WTC11 (cell line): ENCODE data around the gene MESD. TPM values are rescaled to one million over a fixed set of nuclear protein-coding genes. Genes with fewer than 3 reads are reported as not detected.
A peak's percentile ranks its signal among the peaks of the same experiment; 100 is the strongest.
"Not testable (repeated sequence)": the region's sequence is repeated elsewhere in the genome, so short reads cannot be mapped to it uniquely, and the experiment has no call there.

ENCODE experiments used
- ATAC-seq: fragments of 200-7000 bp; cut with Tn5 transposase; 2 replicates; pipeline ENCODE4 v1.10.0; 2021; ENCODE audit warnings: mild to moderate bottlenecking, moderate library complexity
- CTCF ChIA-PET: fragments of 300-600 bp; sonication (Branson Sonifier 250); formaldehyde crosslinking; loops from one replicate; lab custom pipeline; 2021; ENCODE audit warnings: antibody characterized with exemption; lab: Charles Lee
- POLR2A ChIA-PET: fragments of 350-600 bp; sonication (Branson Sonifier 250); formaldehyde crosslinking; loops from one replicate; lab custom pipeline; 2021; ENCODE audit warnings: antibody characterized with exemption; lab: Charles Lee
- DNase-seq: peaks from one replicate; pipeline ENCODE4 v3.0.0; 2021; ENCODE audit warnings: low spot score
- H3K27ac Mint-ChIP-seq: 2 replicates; pipeline ENCODE4 v1.8.0; 2021; ENCODE audit warnings: mixed read lengths
- H3K27me3 Mint-ChIP-seq: 2 replicates; pipeline ENCODE4 v1.8.0; 2021; ENCODE audit warnings: low read depth, mild to moderate bottlenecking, moderate library complexity, mixed read lengths
- H3K36me3 Mint-ChIP-seq: 2 replicates; pipeline ENCODE4 v1.8.0; 2021; ENCODE audit warnings: mixed read lengths
- H3K4me1 Mint-ChIP-seq: 2 replicates; pipeline ENCODE4 v1.8.0; 2022; ENCODE audit warnings: mixed read lengths
- H3K4me3 Mint-ChIP-seq: 2 replicates; pipeline ENCODE4 v1.8.0; 2021; ENCODE audit warnings: mild to moderate bottlenecking, moderate library complexity, mixed read lengths
- H3K9me3 Mint-ChIP-seq: 2 replicates; pipeline ENCODE4 v1.8.0; 2021; ENCODE audit warnings: mixed read lengths
- FOXJ3 ChIP-seq: sonication (generic); formaldehyde crosslinking; IDR thresholded peaks from 2 replicates; pipeline ENCODE4 v1.9.0; 2021; ENCODE audit warnings: missing genetic modification reagents, mild to moderate bottlenecking, borderline replicate concordance
- GABPB1 ChIP-seq: sonication (generic); formaldehyde crosslinking; IDR thresholded peaks from 2 replicates; pipeline ENCODE4 v1.8.1; 2023; ENCODE audit warnings: mild to moderate bottlenecking, missing genetic modification reagents
- HMGA2 ChIP-seq: fragments of 250-450 bp; sonication (Bioruptor Pico); IDR thresholded peaks from 2 replicates; pipeline ENCODE4 v1.4.0; 2021; ENCODE audit warnings: mild to moderate bottlenecking, moderate library complexity
- IRF2 ChIP-seq: sonication (generic); formaldehyde crosslinking; IDR thresholded peaks from 2 replicates; pipeline ENCODE4 v1.8.0; 2022; ENCODE audit warnings: low read depth, missing genetic modification reagents, borderline replicate concordance
- MXD4 ChIP-seq: fragments of 250-450 bp; sonication (Bioruptor Pico); IDR thresholded peaks from 2 replicates; pipeline ENCODE4 v1.8.0; 2021; ENCODE audit warnings: mild to moderate bottlenecking, moderate library complexity, borderline replicate concordance
- OVOL2 ChIP-seq: fragments of 250-450 bp; sonication (Bioruptor Pico); IDR thresholded peaks from 2 replicates; pipeline ENCODE4 v1.9.0; 2021; ENCODE audit warnings: mild to moderate bottlenecking, borderline replicate concordance
- ZBTB21 ChIP-seq: sonication (generic); formaldehyde crosslinking; IDR thresholded peaks from 2 replicates; pipeline ENCODE4 v1.8.1; 2023; ENCODE audit warnings: mild to moderate bottlenecking, missing genetic modification reagents, borderline replicate concordance
- ZNF671 ChIP-seq: fragments of 250-450 bp; sonication (Bioruptor Pico); IDR thresholded peaks from 2 replicates; pipeline ENCODE4 v1.8.0; 2021; ENCODE audit warnings: mild to moderate bottlenecking
- total RNA-seq: library from RNA; stranded (reverse); gene quantifications from 3 replicates; pipeline ENCODE4 v1.2.3, GENCODE V29; 2021
- TF ChIP-seq, protein P1 (sequence below): sonication (generic); formaldehyde crosslinking; IDR thresholded peaks from 2 replicates; pipeline ENCODE4 v1.8.0; 2022; ENCODE audit warnings: mild to moderate bottlenecking, missing genetic modification reagents
- TF ChIP-seq, protein P2 (sequence below): sonication (generic); formaldehyde crosslinking; IDR thresholded peaks from 2 replicates; pipeline ENCODE4 v1.8.1; 2023; ENCODE audit warnings: mild to moderate bottlenecking, missing genetic modification reagents
- TF ChIP-seq, protein P3 (sequence below): sonication (generic); formaldehyde crosslinking; conservative IDR thresholded peaks from 2 replicates; pipeline ENCODE4 v1.8.1; 2023; ENCODE audit warnings: mild to moderate bottlenecking, low read depth, missing genetic modification reagents, moderate library complexity
- TF ChIP-seq, protein P4 (sequence below): fragments of 250-450 bp; sonication (Bioruptor Pico); IDR thresholded peaks from 2 replicates; pipeline ENCODE4 v2.1.2; 2022; ENCODE audit warnings: mild to moderate bottlenecking, moderate library complexity
- TF ChIP-seq, protein P5 (sequence below): sonication (generic); formaldehyde crosslinking; IDR thresholded peaks from 2 replicates; pipeline ENCODE4 v1.8.0; 2022; ENCODE audit warnings: mild to moderate bottlenecking, missing genetic modification reagents
- TF ChIP-seq, protein P6 (sequence below): fragments of 250-450 bp; sonication (Bioruptor Pico); IDR thresholded peaks from 2 replicates; pipeline ENCODE4 v1.8.0; 2021; ENCODE audit warnings: mild to moderate bottlenecking
- TF ChIP-seq, protein P7 (sequence below): fragments of 200-600 bp; IDR thresholded peaks from 2 replicates; pipeline ENCODE4 v1.8.0; 2022; ENCODE audit warnings: antibody characterized with exemption

Gene MESD
- total RNA-seq, 1 experiment from 2014 or later: 28.3 TPM

DNA sequence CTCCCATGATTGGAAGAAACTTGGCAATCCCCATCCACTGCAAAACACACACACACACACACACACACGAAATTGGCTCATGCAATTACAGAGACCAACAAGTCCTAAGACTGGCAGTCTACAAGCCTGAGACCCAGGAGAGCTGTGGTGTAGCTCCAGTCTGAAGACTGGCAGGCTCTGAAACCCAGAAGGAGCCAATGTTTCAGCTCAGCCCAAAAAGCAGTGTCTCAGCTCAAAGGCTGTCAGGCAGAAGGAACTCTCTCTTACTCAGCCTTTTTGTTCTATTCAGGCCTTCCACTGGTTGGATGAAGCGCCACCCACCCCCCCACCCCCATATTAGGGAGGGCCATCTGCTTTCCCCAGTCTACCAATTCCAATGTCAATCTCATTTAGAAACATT, 32.1 kb downstream of the MESD start:
- ChIA-PET CTCF (interaction anchor here (0.8 to 4.3 kb wide), 4 partner anchors 9 to 181 kb away, joined by 3 to 39 read pairs (median 3); partner anchors contain the start of gene CEMIP), POLR2A (interaction anchor here (1.1 kb wide), 1 partner anchor 10 kb away, joined by 5 read pairs; no protein-coding TSS in a partner anchor)
- no peak for TF ChIP-seq OVOL2 (CRISPR knock-in tag)
- TF ChIP-seq, protein P1, sequence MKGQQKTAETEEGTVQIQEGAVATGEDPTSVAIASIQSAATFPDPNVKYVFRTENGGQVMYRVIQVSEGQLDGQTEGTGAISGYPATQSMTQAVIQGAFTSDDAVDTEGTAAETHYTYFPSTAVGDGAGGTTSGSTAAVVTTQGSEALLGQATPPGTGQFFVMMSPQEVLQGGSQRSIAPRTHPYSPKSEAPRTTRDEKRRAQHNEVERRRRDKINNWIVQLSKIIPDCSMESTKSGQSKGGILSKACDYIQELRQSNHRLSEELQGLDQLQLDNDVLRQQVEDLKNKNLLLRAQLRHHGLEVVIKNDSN (CRISPR knock-in tag): no peak
- TF ChIP-seq HMGA2 (CRISPR knock-in tag): no peak
- no peak for TF ChIP-seq IRF2 (CRISPR knock-in tag)
- no peak for TF ChIP-seq ZNF671 (CRISPR knock-in tag)
- TF ChIP-seq, protein P2, sequence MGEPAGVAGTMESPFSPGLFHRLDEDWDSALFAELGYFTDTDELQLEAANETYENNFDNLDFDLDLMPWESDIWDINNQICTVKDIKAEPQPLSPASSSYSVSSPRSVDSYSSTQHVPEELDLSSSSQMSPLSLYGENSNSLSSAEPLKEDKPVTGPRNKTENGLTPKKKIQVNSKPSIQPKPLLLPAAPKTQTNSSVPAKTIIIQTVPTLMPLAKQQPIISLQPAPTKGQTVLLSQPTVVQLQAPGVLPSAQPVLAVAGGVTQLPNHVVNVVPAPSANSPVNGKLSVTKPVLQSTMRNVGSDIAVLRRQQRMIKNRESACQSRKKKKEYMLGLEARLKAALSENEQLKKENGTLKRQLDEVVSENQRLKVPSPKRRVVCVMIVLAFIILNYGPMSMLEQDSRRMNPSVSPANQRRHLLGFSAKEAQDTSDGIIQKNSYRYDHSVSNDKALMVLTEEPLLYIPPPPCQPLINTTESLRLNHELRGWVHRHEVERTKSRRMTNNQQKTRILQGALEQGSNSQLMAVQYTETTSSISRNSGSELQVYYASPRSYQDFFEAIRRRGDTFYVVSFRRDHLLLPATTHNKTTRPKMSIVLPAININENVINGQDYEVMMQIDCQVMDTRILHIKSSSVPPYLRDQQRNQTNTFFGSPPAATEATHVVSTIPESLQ (CRISPR knock-in tag): no peak
- TF ChIP-seq, protein P3, sequence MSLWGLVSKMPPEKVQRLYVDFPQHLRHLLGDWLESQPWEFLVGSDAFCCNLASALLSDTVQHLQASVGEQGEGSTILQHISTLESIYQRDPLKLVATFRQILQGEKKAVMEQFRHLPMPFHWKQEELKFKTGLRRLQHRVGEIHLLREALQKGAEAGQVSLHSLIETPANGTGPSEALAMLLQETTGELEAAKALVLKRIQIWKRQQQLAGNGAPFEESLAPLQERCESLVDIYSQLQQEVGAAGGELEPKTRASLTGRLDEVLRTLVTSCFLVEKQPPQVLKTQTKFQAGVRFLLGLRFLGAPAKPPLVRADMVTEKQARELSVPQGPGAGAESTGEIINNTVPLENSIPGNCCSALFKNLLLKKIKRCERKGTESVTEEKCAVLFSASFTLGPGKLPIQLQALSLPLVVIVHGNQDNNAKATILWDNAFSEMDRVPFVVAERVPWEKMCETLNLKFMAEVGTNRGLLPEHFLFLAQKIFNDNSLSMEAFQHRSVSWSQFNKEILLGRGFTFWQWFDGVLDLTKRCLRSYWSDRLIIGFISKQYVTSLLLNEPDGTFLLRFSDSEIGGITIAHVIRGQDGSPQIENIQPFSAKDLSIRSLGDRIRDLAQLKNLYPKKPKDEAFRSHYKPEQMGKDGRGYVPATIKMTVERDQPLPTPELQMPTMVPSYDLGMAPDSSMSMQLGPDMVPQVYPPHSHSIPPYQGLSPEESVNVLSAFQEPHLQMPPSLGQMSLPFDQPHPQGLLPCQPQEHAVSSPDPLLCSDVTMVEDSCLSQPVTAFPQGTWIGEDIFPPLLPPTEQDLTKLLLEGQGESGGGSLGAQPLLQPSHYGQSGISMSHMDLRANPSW: no peak
- TF ChIP-seq MXD4: no peak
- TF ChIP-seq, protein P4, sequence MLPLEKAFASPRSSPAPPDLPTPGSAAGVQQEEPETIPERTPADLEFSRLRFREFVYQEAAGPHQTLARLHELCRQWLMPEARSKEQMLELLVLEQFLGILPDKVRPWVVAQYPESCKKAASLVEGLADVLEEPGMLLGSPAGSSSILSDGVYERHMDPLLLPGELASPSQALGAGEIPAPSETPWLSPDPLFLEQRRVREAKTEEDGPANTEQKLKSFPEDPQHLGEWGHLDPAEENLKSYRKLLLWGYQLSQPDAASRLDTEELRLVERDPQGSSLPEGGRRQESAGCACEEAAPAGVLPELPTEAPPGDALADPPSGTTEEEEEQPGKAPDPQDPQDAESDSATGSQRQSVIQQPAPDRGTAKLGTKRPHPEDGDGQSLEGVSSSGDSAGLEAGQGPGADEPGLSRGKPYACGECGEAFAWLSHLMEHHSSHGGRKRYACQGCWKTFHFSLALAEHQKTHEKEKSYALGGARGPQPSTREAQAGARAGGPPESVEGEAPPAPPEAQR (CRISPR knock-in tag): no peak
- Mint-ChIP-seq H3K4me3 (no peak overlapping the region), H3K27me3 (no peaks in the 10 kb centered on the region), H3K27ac (peak overlapping the region; percentile 90; the same call in 1 of the 2 replicates), H3K9me3 (no peaks in the 10 kb centered on the region), H3K36me3 (peaks cover 13% of the 10 kb centered on the region), H3K4me1 (peaks cover 50% of the 10 kb centered on the region)
- no peak for ATAC-seq
- DNase-seq: no peak

DNA sequence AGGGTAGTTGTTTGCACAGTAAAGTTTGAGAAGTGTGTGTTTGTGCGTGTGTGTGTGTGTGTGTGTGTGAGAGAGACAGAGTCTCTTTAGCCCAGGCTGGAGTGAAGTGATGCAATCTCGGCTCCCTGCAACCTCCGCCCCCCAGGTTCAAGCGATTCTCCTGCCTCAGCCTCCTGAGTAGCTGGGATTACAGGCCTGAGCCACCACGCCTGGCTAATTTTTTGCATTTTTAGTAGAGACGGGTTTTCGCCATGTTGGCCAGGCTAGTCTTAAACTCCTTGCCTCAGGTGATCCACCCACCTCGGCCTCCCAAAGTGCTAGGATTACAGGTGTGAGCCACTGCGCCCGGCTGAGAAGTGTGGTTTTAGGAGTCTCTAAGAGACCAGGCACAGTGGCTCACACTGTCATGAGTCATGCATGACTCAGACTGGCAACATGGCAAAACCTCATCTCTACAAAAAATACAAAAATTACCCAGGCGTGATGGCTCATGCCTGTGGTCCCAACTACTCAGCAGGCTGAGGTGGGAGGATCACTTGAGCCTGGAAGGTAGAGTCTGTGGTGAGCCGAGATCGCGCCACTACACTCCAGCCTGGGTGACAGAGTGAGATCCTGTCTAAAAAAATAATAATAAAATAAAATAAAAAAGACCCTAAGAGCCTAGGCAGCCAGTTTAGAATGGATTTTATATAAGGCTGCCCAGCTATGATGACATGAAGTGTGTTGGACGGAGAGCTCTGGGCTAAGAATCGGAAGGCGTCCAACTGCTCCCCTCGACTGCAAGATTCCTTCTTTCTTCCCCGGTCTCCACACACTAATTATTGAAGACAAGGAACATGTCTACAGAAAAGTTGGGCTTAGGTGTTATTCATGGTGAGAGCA, 33.8 kb downstream of the MESD start:
- peak; percentile 47; the same call in 1 of the 2 replicates for TF ChIP-seq GABPB1 (CRISPR knock-in tag)
- CTCF ChIA-PET: interaction anchor here (0.9 to 4.3 kb wide), 7 partner anchors 12 to 310 kb away, joined by 3 to 39 read pairs (median 4); partner anchors contain the start of gene CEMIP
- POLR2A ChIA-PET: not testable (repeated sequence)

DNA sequence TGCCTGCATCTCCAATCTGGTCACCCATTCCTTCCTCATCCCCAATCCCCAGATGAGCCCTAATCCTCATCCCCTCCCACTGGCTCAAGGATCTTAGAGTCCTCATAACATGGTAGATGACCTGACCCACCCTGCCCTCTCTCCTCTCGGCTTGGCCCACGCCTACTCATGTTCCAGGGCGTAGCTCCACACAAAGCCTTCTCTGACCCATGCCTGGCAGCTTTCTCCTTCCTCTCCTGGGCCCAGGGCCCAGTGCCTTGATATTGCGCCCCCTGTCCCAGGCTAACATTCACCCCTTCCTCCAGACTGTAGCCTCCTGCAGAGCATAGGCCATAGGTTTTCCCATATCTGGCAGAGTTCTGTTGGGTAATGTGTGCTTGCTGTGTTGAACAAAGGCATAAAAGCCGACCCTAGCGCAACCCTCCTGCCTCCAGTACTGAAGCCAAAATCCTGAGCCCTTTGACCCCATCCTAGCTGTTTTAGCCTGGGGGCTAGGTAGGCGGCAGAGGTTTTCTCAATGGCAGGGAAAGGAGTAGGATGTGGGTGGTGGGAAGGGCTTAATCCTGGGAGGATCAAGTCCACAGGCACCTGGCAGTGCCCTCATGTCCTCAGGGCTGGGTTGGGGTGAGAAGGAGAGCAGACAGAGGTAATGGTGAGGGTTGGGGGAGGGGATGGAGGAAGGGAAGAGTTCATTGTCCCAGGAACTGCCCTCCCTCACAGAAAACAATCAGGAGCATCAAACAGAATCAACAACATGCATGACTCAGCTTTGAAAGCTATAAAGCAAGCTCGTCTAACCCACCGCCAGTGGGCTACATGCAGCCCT, 35.5 kb downstream of the MESD start:
- POLR2A ChIA-PET: no interaction called here
- no peak overlapping the region for H3K4me3 Mint-ChIP-seq
- no peaks in the 10 kb centered on the region for H3K27me3 Mint-ChIP-seq
- no peaks in the 10 kb centered on the region for H3K9me3 Mint-ChIP-seq
- DNase-seq (no peak), ATAC-seq (peak; percentile 90)
- CTCF ChIA-PET: interaction anchor here (0.8 to 4.3 kb wide), 7 partner anchors 14 to 312 kb away, joined by 3 to 39 read pairs (median 4); partner anchors contain the start of gene CEMIP
- H3K36me3 Mint-ChIP-seq: peaks cover 28% of the 10 kb centered on the region
- H3K27ac Mint-ChIP-seq: peak overlapping the region; percentile 66
- H3K4me1 Mint-ChIP-seq: peaks cover 34% of the 10 kb centered on the region
- TF ChIP-seq, protein P5, sequence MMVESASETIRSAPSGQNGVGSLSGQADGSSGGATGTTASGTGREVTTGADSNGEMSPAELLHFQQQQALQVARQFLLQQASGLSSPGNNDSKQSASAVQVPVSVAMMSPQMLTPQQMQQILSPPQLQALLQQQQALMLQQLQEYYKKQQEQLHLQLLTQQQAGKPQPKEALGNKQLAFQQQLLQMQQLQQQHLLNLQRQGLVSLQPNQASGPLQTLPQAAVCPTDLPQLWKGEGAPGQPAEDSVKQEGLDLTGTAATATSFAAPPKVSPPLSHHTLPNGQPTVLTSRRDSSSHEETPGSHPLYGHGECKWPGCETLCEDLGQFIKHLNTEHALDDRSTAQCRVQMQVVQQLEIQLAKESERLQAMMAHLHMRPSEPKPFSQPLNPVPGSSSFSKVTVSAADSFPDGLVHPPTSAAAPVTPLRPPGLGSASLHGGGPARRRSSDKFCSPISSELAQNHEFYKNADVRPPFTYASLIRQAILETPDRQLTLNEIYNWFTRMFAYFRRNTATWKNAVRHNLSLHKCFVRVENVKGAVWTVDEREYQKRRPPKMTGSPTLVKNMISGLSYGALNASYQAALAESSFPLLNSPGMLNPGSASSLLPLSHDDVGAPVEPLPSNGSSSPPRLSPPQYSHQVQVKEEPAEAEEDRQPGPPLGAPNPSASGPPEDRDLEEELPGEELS: 0 out of 2 replicates have a peak, but pooled peaks have one; percentile 34
- no peak for TF ChIP-seq ZNF671 (CRISPR knock-in tag)
- TF ChIP-seq, protein P6, sequence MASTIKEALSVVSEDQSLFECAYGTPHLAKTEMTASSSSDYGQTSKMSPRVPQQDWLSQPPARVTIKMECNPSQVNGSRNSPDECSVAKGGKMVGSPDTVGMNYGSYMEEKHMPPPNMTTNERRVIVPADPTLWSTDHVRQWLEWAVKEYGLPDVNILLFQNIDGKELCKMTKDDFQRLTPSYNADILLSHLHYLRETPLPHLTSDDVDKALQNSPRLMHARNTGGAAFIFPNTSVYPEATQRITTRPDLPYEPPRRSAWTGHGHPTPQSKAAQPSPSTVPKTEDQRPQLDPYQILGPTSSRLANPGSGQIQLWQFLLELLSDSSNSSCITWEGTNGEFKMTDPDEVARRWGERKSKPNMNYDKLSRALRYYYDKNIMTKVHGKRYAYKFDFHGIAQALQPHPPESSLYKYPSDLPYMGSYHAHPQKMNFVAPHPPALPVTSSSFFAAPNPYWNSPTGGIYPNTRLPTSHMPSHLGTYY (CRISPR knock-in tag): no peak
- TF ChIP-seq ZBTB21 (CRISPR knock-in tag): no peak
- TF ChIP-seq, protein P7, sequence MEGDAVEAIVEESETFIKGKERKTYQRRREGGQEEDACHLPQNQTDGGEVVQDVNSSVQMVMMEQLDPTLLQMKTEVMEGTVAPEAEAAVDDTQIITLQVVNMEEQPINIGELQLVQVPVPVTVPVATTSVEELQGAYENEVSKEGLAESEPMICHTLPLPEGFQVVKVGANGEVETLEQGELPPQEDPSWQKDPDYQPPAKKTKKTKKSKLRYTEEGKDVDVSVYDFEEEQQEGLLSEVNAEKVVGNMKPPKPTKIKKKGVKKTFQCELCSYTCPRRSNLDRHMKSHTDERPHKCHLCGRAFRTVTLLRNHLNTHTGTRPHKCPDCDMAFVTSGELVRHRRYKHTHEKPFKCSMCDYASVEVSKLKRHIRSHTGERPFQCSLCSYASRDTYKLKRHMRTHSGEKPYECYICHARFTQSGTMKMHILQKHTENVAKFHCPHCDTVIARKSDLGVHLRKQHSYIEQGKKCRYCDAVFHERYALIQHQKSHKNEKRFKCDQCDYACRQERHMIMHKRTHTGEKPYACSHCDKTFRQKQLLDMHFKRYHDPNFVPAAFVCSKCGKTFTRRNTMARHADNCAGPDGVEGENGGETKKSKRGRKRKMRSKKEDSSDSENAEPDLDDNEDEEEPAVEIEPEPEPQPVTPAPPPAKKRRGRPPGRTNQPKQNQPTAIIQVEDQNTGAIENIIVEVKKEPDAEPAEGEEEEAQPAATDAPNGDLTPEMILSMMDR: no peak
- no peak for TF ChIP-seq FOXJ3 (CRISPR knock-in tag)

More for the DNA sequence above, 33.8 kb downstream of the MESD start:
- H3K27me3 Mint-ChIP-seq, H3K27ac Mint-ChIP-seq, H3K9me3 Mint-ChIP-seq, DNase-seq, H3K4me3 Mint-ChIP-seq, ATAC-seq: not testable (repeated sequence)
- Mint-ChIP-seq H3K4me1 (peaks cover 36% of the 10 kb centered on the region), H3K36me3 (peaks cover 24% of the 10 kb centered on the region)
